ENCODE data around the gene BCAR1. TPM values are rescaled to one million over a fixed set of nuclear protein-coding genes. Genes with fewer than 3 reads are reported as not detected.

The BCAR1 gene
- total and polyA plus RNA-seq, 9 donors, result 33.4 to 67.4 (median 56.5) TPM

DNA sequence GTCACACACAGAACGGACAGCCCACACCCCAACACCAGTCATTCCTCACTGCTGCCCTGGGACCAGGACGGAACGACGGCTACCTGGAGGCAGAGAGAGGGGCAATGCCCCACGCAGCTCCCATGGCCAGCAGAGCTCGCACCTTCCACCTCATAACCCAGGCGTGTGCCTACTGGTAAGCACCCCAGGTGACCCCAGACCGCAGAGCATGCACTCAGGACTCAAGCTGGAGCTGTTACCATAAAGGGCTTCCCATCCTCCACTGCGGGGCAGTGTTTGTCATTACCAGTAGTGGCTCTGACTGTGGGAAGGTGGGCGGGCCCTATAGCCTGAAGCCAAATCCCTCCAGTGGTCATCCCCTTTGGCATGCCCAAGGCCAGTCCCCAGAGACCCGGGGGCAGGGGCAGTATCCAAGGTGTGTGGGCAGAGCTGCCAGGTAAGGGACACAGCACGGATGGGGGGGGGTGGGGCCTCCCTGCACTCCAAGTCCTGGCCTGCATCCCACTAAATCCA is 4.7 kb upstream of the BCAR1 start:
- peaks cover 3% of the 10 kb centered on the region for H3K36me3 ChIP-seq (ENCODE audit: control insufficient read depth, insufficient read depth, low read length)
- WGBS (ENCODE audit: insufficient coverage), result 60% methylated on average over 8 of the region's 12 CpGs
- no peak overlapping the region for H3K4me3 ChIP-seq (ENCODE audit: low read length)
- H3K27me3 ChIP-seq (ENCODE audit: control insufficient read depth, insufficient read depth, low read length), result peaks cover 5% of the 10 kb centered on the region
- peaks cover 80% of the 10 kb centered on the region for H3K4me1 ChIP-seq (ENCODE audit: control insufficient read depth, insufficient read depth, low read length)
- peak; percentile 36 for DNase-seq
- no peaks in the 10 kb centered on the region for H3K9me3 ChIP-seq (replicated peaks; ENCODE audit: control insufficient read depth, low read depth, low read length)
- H3K27ac ChIP-seq (ENCODE audit: low read length), result peak overlapping the region; percentile 83

DNA sequence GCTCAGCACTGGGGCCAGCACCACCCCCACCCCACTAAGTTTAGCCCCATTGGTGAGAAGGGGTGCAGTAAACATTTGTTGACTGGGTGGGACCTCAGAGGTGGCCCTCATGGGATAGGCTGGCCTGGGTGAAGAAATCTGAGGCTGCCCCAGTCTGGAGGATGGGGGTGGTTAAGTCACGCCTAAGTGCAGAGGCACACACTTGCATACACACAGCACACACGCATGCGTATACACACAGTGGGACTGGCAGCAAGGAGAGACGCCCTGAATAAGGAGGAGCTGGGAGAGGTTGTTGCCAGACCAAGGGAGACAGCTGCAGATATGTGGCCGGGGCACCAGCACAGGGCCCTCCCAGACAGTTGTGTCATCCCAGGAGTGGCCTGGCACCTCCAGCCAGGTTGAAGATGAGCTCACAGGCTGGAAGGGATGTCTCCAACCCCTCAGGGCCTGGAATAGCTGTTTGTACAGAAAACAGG is 3.0 kb upstream of the BCAR1 start:
- 60% methylated on average over 1 of the region's 5 CpGs for WGBS (ENCODE audit: insufficient coverage)
- DNase-seq, result peak; percentile 80
- H3K27ac ChIP-seq (ENCODE audit: low read length), result peak overlapping the region; percentile 84
- H3K4me1 ChIP-seq (ENCODE audit: control insufficient read depth, insufficient read depth, low read length), result peaks cover 87% of the 10 kb centered on the region
- H3K27me3 ChIP-seq (ENCODE audit: control insufficient read depth, insufficient read depth, low read length), result peaks cover 9% of the 10 kb centered on the region
- H3K9me3 ChIP-seq (replicated peaks; ENCODE audit: control insufficient read depth, low read depth, low read length), result no peaks in the 10 kb centered on the region
- no peak overlapping the region for H3K4me3 ChIP-seq (ENCODE audit: low read length)
- H3K36me3 ChIP-seq (ENCODE audit: control insufficient read depth, insufficient read depth, low read length), result peaks cover 5% of the 10 kb centered on the region

DNA sequence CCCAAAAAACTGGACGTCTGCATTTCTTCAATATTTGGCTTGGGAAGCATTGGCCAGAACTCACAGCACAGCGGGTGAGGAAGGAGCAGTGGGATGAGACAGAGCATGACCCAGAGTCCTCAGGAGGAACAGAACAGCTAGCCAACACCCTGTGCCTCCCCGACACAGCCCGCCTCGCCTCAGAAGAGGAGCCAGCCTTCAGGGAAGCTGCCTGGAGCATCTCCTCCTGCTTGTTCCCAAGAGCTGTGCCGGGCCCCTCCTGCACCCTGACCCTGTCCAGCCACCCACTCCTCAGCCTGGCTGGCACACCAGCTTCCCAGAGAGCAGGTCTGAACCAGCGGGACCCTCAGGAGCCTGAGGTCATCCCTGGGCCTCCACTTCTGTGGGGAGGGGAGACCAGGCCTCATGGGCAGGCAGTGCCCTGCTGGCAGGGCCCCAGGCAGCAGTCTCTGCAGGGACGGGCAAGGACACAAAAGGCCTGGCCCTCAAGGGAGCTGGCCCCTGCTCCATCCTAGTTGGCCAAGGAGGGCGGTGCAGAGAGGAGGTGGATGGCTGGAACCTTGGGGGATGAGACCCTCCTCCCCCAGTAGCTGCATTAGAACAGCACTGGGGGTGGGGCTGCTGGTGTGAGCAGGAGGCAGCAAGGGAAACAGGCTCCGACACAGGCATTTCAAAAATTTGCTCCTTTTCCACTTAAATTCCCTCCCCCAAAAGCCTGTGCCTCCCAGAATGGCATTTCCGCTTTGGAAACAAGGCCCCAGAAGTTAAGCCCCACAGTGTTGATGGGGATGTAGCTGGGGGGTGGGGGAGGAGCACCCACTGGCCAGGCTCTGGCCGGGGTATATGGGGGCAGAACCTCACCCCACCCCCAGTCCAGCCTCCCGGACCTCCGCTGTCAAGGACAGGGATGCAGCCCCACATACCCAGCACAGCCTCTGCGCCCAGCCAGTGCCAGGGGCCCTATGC is 1.8 kb upstream of the BCAR1 start:
- peaks cover 90% of the 10 kb centered on the region for H3K4me1 ChIP-seq (ENCODE audit: control insufficient read depth, insufficient read depth, low read length)
- peaks cover 2% of the 10 kb centered on the region for H3K36me3 ChIP-seq (ENCODE audit: control insufficient read depth, insufficient read depth, low read length)
- H3K4me3 ChIP-seq (ENCODE audit: low read length), result no peak overlapping the region
- H3K27ac ChIP-seq (ENCODE audit: low read length), result peak overlapping the region; percentile 90
- H3K27me3 ChIP-seq (ENCODE audit: control insufficient read depth, insufficient read depth, low read length), result peaks cover 9% of the 10 kb centered on the region
- peak; percentile 54 for DNase-seq
- 29% methylated on average over 6 of the region's 15 CpGs for WGBS (ENCODE audit: insufficient coverage)
- no peaks in the 10 kb centered on the region for H3K9me3 ChIP-seq (replicated peaks; ENCODE audit: control insufficient read depth, low read depth, low read length)

DNA sequence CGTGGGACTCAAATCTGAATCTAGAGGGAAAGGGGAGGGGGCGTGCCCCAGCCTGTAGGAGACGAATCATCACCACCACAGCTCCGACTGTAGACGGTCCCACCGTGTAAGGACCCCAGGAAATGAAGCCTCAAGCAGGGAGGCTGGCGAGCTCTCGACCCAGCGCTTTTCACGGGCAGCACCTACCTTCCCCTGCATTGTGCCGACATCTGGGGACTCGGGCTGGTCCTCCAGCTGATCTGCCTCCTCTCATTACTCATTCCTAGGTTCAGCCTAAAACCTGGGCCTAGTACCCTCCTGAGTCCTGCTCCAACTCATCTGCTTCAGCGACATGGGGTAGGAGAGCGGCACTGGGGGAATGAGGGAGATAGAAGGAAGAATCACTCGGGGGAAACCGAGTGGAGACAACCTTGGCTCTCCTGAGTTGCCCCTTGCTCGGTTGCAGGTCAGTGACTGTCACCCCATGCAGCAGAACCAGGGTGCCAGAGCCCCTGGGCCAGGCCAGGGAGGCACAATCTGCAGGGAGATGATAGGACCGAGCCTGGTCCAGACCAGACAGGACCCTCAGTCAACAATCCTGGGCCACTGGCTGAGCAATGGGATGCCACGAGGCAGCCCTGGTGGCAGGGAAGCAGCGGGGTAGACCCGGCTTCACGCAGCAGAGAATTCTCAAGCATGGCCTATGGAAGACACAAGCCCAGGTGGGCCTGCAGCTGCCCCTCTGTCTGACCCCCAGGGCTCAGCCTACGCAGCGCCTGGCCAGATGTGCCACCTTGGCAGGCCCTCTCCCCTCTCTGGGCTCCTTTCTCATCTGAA is 833 bp upstream of the BCAR1 start:
- Histone ChIP-seq H3K27me3 (ENCODE audit: control insufficient read depth, insufficient read depth, low read length) (peaks cover 9% of the 10 kb centered on the region), H3K4me3 (ENCODE audit: low read length) (peak overlapping the region; percentile 17), H3K9me3 (replicated peaks; ENCODE audit: control insufficient read depth, low read depth, low read length) (no peaks in the 10 kb centered on the region), H3K36me3 (ENCODE audit: control insufficient read depth, insufficient read depth, low read length) (peaks cover 4% of the 10 kb centered on the region), H3K4me1 (ENCODE audit: control insufficient read depth, insufficient read depth, low read length) (peaks cover 90% of the 10 kb centered on the region), H3K27ac (ENCODE audit: low read length) (peak overlapping the region; percentile 90)
- DNase-seq, result peak; percentile 16
- WGBS (ENCODE audit: insufficient coverage), result 42% methylated on average over 21 of the region's 24 CpGs

DNA sequence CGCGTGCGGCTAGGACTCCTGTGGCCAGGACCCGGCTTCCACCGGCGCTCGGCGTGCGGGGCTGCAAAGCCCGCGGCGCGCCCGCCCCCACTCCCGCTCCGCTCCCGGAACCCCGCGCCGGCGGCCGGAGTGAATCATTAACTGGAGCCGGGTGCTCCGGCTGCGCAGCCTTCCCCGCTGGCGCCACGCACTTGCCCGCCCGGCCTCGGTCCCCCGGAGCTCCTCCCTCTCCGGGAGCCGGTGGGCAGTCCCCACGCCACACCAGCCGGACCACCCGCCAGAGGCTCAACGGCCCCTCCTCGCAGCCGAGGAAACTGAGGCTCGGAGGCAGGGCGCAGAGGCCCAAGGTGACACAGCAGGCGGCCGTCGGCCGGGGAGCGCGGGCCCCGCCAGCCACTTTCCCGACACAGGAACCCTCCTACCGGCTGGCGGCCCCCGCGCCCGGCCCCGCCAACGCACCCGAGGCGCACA is 580 bp downstream of the BCAR1 start:
- DNase-seq, result no peak
- Histone ChIP-seq H3K36me3 (ENCODE audit: control insufficient read depth, insufficient read depth, low read length) (peaks cover 4% of the 10 kb centered on the region), H3K27me3 (ENCODE audit: control insufficient read depth, insufficient read depth, low read length) (peaks cover 9% of the 10 kb centered on the region), H3K9me3 (replicated peaks; ENCODE audit: control insufficient read depth, low read depth, low read length) (no peaks in the 10 kb centered on the region), H3K4me3 (ENCODE audit: low read length) (peak overlapping the region; percentile 70), H3K27ac (ENCODE audit: low read length) (peak overlapping the region; percentile 76), H3K4me1 (ENCODE audit: control insufficient read depth, insufficient read depth, low read length) (peaks cover 90% of the 10 kb centered on the region)
- under 1% methylated on average over 59 of the region's 59 CpGs for WGBS (ENCODE audit: insufficient coverage)

DNA sequence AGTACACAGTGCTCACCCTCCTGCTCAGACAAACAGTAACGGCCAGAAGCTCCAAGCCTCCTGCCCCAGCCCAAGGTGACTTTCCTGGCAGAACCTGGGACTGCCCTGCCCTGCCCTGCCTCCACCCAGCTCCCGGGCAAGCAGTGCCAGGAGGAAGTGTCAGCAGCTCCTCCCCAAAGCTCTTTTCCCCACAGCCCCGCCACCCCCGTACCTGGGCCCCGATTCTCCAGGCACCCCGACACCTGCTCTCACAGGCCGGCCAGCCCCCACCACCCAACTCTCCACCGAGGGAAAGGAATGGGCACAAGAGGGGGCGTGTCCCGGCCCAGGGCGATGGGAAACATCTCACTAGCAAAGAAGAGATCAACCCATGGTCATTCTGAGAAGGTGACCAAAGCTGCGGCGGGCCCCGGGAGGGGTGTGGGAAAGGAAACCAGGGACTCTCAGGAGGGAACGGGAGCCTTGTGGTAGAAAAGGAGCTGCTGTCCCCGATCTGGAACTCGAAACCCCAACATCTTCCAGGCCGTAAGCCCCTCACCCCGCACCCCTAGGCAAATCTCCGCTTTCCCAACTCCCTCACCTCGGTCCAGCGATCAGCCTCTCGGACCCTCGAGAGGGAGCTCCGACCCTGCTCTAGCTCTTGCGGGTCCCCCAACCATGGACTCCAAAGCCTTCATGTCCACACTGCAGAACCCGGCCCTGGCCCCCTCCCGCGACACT is 1.2 kb downstream of the BCAR1 start:
- H3K36me3 ChIP-seq (ENCODE audit: control insufficient read depth, insufficient read depth, low read length), result peaks cover 4% of the 10 kb centered on the region
- no peaks in the 10 kb centered on the region for H3K9me3 ChIP-seq (replicated peaks; ENCODE audit: control insufficient read depth, low read depth, low read length)
- H3K27ac ChIP-seq (ENCODE audit: low read length), result peak overlapping the region; percentile 76
- DNase-seq, result no peak
- peaks cover 9% of the 10 kb centered on the region for H3K27me3 ChIP-seq (ENCODE audit: control insufficient read depth, insufficient read depth, low read length)
- peaks cover 91% of the 10 kb centered on the region for H3K4me1 ChIP-seq (ENCODE audit: control insufficient read depth, insufficient read depth, low read length)
- peak overlapping the region; percentile 70 for H3K4me3 ChIP-seq (ENCODE audit: low read length)
- 2% methylated on average over 14 of the region's 29 CpGs for WGBS (ENCODE audit: insufficient coverage)

DNA sequence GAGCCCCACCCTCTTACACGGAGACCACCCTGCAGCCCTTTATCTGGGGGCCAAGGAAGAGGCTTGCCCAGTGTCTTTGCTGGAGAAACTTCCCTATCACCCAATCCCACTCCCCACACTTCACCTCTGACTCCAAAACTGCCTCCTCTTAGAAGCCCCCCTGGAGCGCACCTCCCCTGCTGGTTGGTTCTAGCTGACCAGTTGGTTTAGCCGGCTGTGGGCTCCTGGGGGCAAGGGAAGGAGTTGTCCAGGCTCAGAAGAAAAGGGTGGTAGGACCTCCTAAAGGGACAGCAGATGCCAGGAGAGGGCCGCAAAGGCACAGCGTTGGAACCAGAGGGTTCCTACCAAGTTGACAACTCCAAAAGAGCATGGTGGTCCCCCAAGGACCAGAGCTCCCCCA is 2.0 kb downstream of the BCAR1 start:
- Histone ChIP-seq H3K4me1 (ENCODE audit: control insufficient read depth, insufficient read depth, low read length) (peaks cover 91% of the 10 kb centered on the region), H3K27me3 (ENCODE audit: control insufficient read depth, insufficient read depth, low read length) (peaks cover 6% of the 10 kb centered on the region), H3K9me3 (replicated peaks; ENCODE audit: control insufficient read depth, low read depth, low read length) (no peaks in the 10 kb centered on the region), H3K36me3 (ENCODE audit: control insufficient read depth, insufficient read depth, low read length) (peaks cover 4% of the 10 kb centered on the region), H3K27ac (ENCODE audit: low read length) (no peak overlapping the region), H3K4me3 (ENCODE audit: low read length) (peak overlapping the region; percentile 70)
- DNase-seq, result no peak
- 60% methylated on average over 3 of the region's 5 CpGs for WGBS (ENCODE audit: insufficient coverage)

DNA sequence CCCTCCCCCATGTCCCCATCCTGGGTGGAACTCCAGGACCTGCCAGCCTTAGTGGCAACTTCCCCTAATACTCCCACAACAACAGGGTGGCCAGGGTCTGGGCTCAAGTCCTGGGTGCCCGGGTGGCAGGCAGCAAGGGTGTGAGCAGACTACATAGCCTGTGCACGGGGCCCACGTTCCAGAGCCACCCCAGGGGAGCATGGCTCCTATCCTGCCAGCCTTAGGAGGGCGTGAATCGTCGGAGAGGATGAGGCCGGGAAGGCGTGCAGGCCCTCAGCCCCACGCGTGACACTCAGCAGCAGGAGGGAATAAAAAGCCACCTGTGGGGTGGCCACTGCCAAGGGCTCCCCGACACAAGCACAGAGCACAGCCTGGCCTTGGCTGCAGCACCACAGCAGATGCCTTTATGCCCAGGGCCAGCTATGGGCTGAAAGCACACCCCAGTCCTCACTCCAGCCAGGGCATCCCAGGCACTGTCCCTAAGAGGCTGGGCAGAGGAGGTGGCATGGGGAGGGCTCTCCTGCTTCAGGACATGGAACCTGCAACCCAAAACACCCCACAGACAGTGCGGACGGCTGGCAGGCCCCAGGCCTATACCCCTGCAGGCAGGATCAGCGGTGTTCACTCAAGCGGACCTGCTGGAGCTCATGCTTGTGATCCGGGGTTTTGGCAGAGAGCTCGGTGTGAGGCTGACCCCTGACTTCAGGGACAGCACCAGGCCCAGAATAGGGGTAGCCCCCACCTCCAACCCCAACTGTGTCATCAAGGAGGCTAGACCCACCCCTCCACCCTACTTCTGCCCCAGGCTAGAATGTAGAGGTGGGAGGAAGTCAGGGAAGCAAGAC is 2.7 kb downstream of the BCAR1 start:
- no peak overlapping the region for H3K4me3 ChIP-seq (ENCODE audit: low read length)
- peaks cover 91% of the 10 kb centered on the region for H3K4me1 ChIP-seq (ENCODE audit: control insufficient read depth, insufficient read depth, low read length)
- H3K9me3 ChIP-seq (replicated peaks; ENCODE audit: control insufficient read depth, low read depth, low read length), result no peaks in the 10 kb centered on the region
- DNase-seq, result no peak
- H3K27ac ChIP-seq (ENCODE audit: low read length), result peak overlapping the region; percentile 51
- H3K27me3 ChIP-seq (ENCODE audit: control insufficient read depth, insufficient read depth, low read length), result peaks cover 6% of the 10 kb centered on the region
- peaks cover 7% of the 10 kb centered on the region for H3K36me3 ChIP-seq (ENCODE audit: control insufficient read depth, insufficient read depth, low read length)
- WGBS (ENCODE audit: insufficient coverage), result 49% methylated on average over 15 of the region's 17 CpGs

DNA sequence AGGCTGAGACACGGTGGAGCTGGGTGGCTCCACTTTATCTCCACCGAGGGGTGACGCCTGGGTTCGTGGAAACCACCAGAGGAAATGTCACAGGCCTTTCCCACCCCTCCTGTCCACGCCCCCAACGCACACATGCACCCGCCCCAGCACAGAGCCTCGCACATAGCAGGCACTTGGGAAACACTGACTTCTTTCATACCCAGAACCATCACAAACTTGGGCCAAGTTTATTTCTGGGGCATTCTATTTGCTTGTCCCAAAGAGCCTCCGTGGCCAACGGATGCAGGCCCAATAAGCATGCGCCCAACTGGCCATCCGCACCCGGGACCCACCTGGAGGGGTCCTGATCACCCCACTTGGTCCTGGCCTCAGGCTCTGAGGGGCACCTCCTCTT is 3.3 kb downstream of the BCAR1 start:
- 70% methylated on average over 11 of the region's 13 CpGs for whole genome bisulfite sequencing (ENCODE audit: insufficient coverage)
- Histone ChIP-seq H3K27ac (ENCODE audit: low read length) (peak overlapping the region; percentile 95), H3K36me3 (ENCODE audit: control insufficient read depth, insufficient read depth, low read length) (peaks cover 11% of the 10 kb centered on the region), H3K27me3 (ENCODE audit: control insufficient read depth, insufficient read depth, low read length) (peaks cover 6% of the 10 kb centered on the region), H3K4me3 (ENCODE audit: low read length) (no peak overlapping the region), H3K9me3 (replicated peaks; ENCODE audit: control insufficient read depth, low read depth, low read length) (no peaks in the 10 kb centered on the region), H3K4me1 (ENCODE audit: control insufficient read depth, insufficient read depth, low read length) (peaks cover 90% of the 10 kb centered on the region)
- no peak for DNase-seq

Data from muscle of leg (tissue), 11 donors.